Fibroblast of lung (primary cell): ENCODE data around the gene GPC5.

Experiments
- EZH2 ChIP-seq: IDR thresholded peaks from 2 replicates; pipeline ENCODE4 v1.5.1; 2012; ENCODE audit warnings: low read length, control low read depth, mild to moderate bottlenecking; ENCODE audit errors: missing control alignments
- TF ChIP-seq, protein P1 (sequence below), 2 donors: IDR thresholded peaks in 1 of 2; conservative IDR thresholded peaks in 1 of 2; 1 replicate in 1 of 2; 2 replicates in 1 of 2; pipeline ENCODE4 v1.5.1; 2011 to 2012; ENCODE audit warnings: low read length in 2 of 2, control low read depth in 1 of 2, inconsistent platforms in 1 of 2, low read depth in 1 of 2, mild to moderate bottlenecking in 1 of 2

- TF ChIP-seq, protein P1, sequence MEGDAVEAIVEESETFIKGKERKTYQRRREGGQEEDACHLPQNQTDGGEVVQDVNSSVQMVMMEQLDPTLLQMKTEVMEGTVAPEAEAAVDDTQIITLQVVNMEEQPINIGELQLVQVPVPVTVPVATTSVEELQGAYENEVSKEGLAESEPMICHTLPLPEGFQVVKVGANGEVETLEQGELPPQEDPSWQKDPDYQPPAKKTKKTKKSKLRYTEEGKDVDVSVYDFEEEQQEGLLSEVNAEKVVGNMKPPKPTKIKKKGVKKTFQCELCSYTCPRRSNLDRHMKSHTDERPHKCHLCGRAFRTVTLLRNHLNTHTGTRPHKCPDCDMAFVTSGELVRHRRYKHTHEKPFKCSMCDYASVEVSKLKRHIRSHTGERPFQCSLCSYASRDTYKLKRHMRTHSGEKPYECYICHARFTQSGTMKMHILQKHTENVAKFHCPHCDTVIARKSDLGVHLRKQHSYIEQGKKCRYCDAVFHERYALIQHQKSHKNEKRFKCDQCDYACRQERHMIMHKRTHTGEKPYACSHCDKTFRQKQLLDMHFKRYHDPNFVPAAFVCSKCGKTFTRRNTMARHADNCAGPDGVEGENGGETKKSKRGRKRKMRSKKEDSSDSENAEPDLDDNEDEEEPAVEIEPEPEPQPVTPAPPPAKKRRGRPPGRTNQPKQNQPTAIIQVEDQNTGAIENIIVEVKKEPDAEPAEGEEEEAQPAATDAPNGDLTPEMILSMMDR (conservative IDR thresholded peaks at IDR 0.05 in 1 of 2, IDR thresholded peaks at IDR 0.05 in 1 of 2; ENCODE audit: low read depth in 1 of 2, low read length in 2 of 2), result peak; percentile 81 to 84
- no peak for TF ChIP-seq EZH2
Observed at GRCh38 chr13:92187378-92187989, 789.1 kb downstream of the GPC5 start.
